Testis (tissue), 3 donors: ENCODE data around the gene TAF1B. TPM values are rescaled to one million over a fixed set of nuclear protein-coding genes. Genes with fewer than 3 reads are reported as not detected.

ENCODE experiments used
- DNase-seq: peaks from one replicate; pipeline ENCODE4 v3.0.0-alpha.2; 2019
- H3K27ac ChIP-seq, 2 donors: fragments of 200-600 bp; sonication (generic); one replicate each; pipeline ENCODE4 v1.5.1; 2019
- H3K27me3 ChIP-seq: fragments of 200-600 bp; sonication (generic); one replicate; pipeline ENCODE4 v1.5.1; 2019
- H3K36me3 ChIP-seq: fragments of 200-600 bp; sonication (generic); one replicate; pipeline ENCODE4 v1.5.1; 2017; ENCODE audit warnings: low read depth; ENCODE audit errors: missing control alignments
- H3K4me1 ChIP-seq: fragments of 200-600 bp; sonication (generic); one replicate; pipeline ENCODE4 v1.5.1; 2019
- H3K4me3 ChIP-seq, 2 donors: fragments of 200-600 bp; sonication (generic); one replicate each; pipeline ENCODE4 v1.5.1; 2017 to 2019
- H3K9me3 ChIP-seq: fragments of 200-600 bp; sonication (generic); one replicate; pipeline ENCODE4 v1.5.1; 2017
- POLR2A ChIP-seq: fragments of 450-650 bp; IDR thresholded peaks from one replicate; pipeline ENCODE4 v1.6.1; 2017; ENCODE audit warnings: antibody characterized with exemption, mild to moderate bottlenecking, moderate library complexity
- WGBS, 2 donors: methylation state at CpG; one replicate each; pipeline ENCODE4 v1.1.5; 2018; 5-methylcytosine and 5-hydroxymethylcytosine counted together
- intact Hi-C: fragments of 100-400 bp; cut with DNase I; formaldehyde crosslinking; loops from one replicate; pipeline ENCODE4 v1.15.1; 2023; ENCODE audit warnings: low total_unique reads
- polyA plus RNA-seq: library from polyadenylated mRNA; stranded (reverse); fragments of 350-450 nt; fragmentation: Illumina TruSeq; extraction: RNeasy Lipid Tissue Mini Kit (QIAGEN cat#74804); gene quantifications from one replicate; pipeline ENCODE4 v1.2.3, GENCODE V29; 2014; ENCODE audit warnings: low read depth, low replicate concordance; ENCODE audit not compliant: insufficient read depth
- total RNA-seq, 2 donors: library from RNA; depleted of rRNA; stranded (reverse); fragments of >200 nt; gene quantifications; one replicate each; pipeline ENCODE4 v1.2.3, GENCODE V29; 2016
- TF ChIP-seq, protein P1 (sequence below), 3 experiments: fragments of 450-650 bp in 2 of 3; fragments of 200-600 bp in 1 of 3; sonication (generic) in 1 of 3; IDR thresholded peaks; one replicate each; pipeline ENCODE4 v1.5.1; 2016 to 2019; ENCODE audit warnings: antibody characterized with exemption in 3 of 3, mild to moderate bottlenecking in 2 of 3, moderate library complexity in 1 of 3

The TAF1B gene
- total and polyA plus RNA-seq, 3 donors from 2014 or later, result 13.3 to 22.0 (median 22.0) TPM

DNA sequence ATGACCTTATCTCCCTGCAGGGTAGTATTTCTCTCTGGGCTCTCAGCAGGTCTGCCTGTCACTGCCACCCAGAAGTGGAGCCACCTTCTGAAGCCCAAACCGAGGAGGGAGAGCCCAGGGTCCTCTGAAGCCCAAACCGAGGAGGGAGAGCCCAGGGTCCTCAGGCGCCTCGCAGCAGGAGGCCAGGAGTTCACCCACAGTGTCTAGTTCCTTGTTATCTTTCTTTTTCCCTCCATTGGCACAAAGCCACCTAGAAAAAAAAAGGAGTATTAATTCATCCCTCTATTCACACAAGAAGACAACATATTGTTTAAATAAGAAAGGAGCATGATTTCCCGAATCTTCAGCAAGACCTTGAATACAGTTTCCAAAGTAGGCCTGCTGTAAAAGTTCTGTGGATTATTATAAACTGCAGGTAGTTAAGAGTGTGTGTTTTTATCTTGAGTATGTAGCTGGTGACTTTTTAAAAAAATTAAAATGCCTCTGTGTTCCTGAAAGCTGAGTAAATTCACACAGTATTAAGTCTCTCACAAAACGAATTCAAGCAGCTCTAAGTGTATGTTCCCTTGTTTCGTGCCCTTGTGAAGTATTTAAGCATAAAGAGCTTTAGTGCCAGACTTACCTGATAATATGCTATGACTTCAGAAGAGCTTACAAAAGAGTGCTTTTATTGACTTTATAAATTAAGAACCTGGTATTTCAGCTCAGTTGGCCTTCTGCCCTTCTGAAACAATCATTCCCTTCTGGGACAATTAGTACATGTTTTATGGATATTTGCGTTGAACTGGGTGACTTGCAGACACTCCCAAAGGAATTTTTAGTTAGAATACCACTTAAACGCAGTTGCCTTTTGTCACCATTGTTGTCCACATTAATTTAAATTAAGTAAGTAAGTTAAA, 96.6 kb downstream of the TAF1B start:
- Histone ChIP-seq H3K4me3 (no peak overlapping the region), H3K36me3 (no peaks in the 10 kb centered on the region), H3K27me3 (no peaks in the 10 kb centered on the region), H3K27ac (no peak overlapping the region), H3K4me1 (peaks cover 8% of the 10 kb centered on the region), H3K9me3 (no peaks in the 10 kb centered on the region)
- WGBS, 2 donors, result 42 to 55% methylated on average over 9 of the region's 9 CpGs
- intact Hi-C loops, result no loop called here
- TF ChIP-seq POLR2A, result no peak
- TF ChIP-seq, protein P1, sequence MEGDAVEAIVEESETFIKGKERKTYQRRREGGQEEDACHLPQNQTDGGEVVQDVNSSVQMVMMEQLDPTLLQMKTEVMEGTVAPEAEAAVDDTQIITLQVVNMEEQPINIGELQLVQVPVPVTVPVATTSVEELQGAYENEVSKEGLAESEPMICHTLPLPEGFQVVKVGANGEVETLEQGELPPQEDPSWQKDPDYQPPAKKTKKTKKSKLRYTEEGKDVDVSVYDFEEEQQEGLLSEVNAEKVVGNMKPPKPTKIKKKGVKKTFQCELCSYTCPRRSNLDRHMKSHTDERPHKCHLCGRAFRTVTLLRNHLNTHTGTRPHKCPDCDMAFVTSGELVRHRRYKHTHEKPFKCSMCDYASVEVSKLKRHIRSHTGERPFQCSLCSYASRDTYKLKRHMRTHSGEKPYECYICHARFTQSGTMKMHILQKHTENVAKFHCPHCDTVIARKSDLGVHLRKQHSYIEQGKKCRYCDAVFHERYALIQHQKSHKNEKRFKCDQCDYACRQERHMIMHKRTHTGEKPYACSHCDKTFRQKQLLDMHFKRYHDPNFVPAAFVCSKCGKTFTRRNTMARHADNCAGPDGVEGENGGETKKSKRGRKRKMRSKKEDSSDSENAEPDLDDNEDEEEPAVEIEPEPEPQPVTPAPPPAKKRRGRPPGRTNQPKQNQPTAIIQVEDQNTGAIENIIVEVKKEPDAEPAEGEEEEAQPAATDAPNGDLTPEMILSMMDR (IDR thresholded peaks at IDR 0.05), result no peak
- no peak for DNase-seq

DNA sequence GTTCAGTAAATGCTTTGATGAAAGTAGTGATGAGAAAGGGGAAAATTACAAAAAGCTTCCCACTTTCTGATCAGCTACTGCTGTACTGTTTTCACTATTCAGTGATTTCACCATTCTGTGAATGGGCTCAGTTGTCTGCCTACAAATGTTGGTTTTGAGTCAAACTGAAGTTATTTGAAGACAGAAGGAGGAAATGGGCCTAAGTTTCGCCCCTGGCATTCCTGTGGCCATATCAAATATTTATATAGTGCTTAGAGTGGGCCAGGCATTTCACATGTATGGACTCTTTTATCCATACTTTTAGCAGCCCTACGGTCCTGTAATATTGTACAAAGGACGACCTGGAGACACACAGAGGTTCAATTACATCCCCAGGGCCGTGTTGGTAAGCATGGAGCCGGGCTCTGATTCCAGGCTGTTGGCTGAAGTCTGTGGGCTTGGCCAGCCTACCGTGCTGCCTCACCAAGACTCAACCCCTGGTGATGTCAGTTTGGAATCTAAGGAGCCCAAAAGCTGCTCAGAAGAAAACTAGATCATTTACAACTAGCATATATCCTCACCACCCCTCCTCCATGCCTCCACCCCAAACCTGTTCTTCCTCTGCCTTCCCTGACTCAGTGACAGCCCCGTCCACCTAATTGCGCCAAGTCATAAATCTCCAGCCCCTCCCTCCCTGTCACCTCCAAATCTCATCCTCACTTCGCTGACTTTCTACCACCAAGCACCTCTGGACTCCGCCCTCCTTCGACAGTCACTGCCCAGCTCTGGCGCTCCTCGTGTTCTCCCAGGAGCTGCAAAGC, 98.1 kb downstream of the TAF1B start:
- Histone ChIP-seq H3K27me3 (no peaks in the 10 kb centered on the region), H3K36me3 (no peaks in the 10 kb centered on the region), H3K27ac (no peak overlapping the region), H3K4me3 (no peak overlapping the region), H3K4me1 (peaks cover 8% of the 10 kb centered on the region), H3K9me3 (no peaks in the 10 kb centered on the region)
- DNase-seq, result no peak
- no peak for TF ChIP-seq POLR2A
- TF ChIP-seq, protein P1 (IDR thresholded peaks at IDR 0.05), result no peak
- WGBS, 2 donors, result 70 to 78% methylated on average over 13 of the region's 13 CpGs
- intact Hi-C loops, result no loop called here

DNA sequence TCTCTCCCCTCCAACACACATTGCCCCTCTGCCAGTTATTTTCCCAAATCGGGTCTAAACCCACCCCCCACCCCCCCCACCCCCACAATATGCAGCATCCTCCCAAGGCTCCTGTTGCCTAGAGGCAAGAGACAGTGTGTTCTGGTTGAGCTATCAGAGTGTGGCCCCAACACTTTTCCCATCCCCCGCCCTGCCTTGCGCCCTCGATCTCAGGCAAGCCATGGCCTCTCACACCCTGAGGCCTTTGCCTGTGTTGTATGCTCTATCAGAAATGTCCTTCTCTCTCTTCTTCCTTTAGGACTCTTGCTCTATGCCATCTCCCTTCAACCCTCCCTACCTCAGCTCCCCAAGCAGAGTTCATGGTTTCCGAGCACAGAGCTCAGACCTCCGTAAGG, 98.7 kb downstream of the TAF1B start:
- Histone ChIP-seq H3K9me3 (no peaks in the 10 kb centered on the region), H3K36me3 (no peaks in the 10 kb centered on the region), H3K4me3 (no peak overlapping the region), H3K27ac (no peak overlapping the region), H3K27me3 (no peaks in the 10 kb centered on the region), H3K4me1 (peaks cover 8% of the 10 kb centered on the region)
- no peak for DNase-seq
- intact Hi-C loops, result no loop called here
- no peak for TF ChIP-seq POLR2A
- TF ChIP-seq, protein P1 (IDR thresholded peaks at IDR 0.05), result no peak
- WGBS, 2 donors, result 60 to 71% methylated on average over 6 of the region's 6 CpGs

DNA sequence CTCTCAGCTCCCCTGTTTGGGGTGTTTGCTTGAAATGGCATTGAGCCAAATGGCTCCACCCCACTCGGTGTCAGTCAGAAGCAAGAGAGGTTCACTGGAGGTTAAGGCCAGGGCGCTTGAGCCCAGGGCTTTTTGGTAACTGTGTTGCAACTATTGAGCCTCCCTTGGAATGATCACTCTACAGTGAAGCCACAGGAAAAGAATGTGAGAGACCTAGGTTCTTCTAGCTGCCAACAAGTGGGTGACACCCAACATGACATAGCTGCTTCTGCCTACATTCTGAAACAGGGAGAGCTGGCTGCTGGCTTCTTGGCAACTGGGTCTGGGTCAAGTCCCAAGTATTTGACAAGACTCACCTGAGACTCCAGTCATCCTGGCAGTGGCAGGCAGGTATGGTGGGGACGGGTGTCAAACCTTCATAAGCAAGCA, 101.1 kb downstream of the TAF1B start:
- 45 to 67% methylated on average over 2 to 3 of the region's 3 CpGs for WGBS, 2 donors
- Histone ChIP-seq H3K36me3 (no peaks in the 10 kb centered on the region), H3K9me3 (no peaks in the 10 kb centered on the region), H3K4me3 (no peak overlapping the region), H3K27me3 (no peaks in the 10 kb centered on the region), H3K27ac (no peak overlapping the region), H3K4me1 (peaks cover 8% of the 10 kb centered on the region)
- no peak for TF ChIP-seq POLR2A
- TF ChIP-seq, protein P1 (IDR thresholded peaks at IDR 0.05), result no peak
- intact Hi-C loops, result no loop called here
- peak; percentile 64 for DNase-seq
